HCT116 (cell line): ENCODE measurements around the gene TULP4.

Experiments
- ATF3 ChIP-seq: IDR thresholded peaks from 2 replicates; pipeline ENCODE4 v1.6.1; 2012
- CBX3 ChIP-seq: IDR thresholded peaks from 2 replicates; pipeline ENCODE4 v1.6.1; 2012; ENCODE audit warnings: low read depth
- CTCF ChIP-seq, 3 experiments: fragments of 200-600 bp in 1 of 3; sonication (generic) in 1 of 3; IDR thresholded peaks in 2 of 3; conservative IDR thresholded peaks in 1 of 3; 2 replicates each; pipeline ENCODE4 v1.5.1; 2012 to 2017; ENCODE audit warnings: low read depth in 2 of 3, low read length in 2 of 3, antibody characterized with exemption in 1 of 3, borderline replicate concordance in 1 of 3, control low read depth in 1 of 3, mild to moderate bottlenecking in 1 of 3, mixed read lengths in 1 of 3, mixed run types in 1 of 3, moderate library complexity in 1 of 3; ENCODE audit not compliant: insufficient read depth in 1 of 3
- EZH2phosphoT487 ChIP-seq: fragments of 200-600 bp; IDR thresholded peaks from 2 replicates; pipeline ENCODE4 v1.6.1; 2018; ENCODE audit warnings: antibody characterized with exemption, borderline replicate concordance
- YY1 ChIP-seq: IDR thresholded peaks from 2 replicates; pipeline ENCODE4 v1.6.1; 2011; ENCODE audit warnings: low read length, low read depth, moderate library complexity, mild to moderate bottlenecking; ENCODE audit not compliant: insufficient replicate concordance; ENCODE audit errors: extremely low read depth
- TF ChIP-seq, protein P1 (sequence below): IDR thresholded peaks from 2 replicates; pipeline ENCODE4 v1.6.1; 2011; ENCODE audit warnings: mild to moderate bottlenecking, low read length, moderate library complexity; ENCODE audit not compliant: insufficient replicate concordance; ENCODE audit errors: extremely low read depth

DNA sequence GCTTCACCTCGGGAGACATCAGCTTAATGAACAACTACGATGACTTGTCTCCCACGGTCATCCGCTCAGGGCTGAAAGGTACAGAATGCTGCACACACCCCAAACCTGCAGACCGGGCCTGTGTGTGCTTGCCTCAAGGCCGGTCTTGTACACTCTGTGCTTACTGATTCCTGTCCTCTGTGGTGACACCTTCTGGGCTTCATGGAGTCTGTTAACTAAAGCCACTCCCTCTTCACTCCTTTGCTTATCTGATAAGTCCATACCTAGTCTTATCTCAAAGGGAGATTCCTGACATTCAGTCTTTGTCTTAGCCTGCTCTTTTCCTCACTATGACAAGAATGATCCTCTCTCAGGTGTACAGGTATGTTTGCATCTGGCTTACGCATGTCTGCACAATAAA, 139.9 kb downstream of the TULP4 start:
- TF ChIP-seq CTCF (IDR thresholded peaks at IDR 0.05 in 2 of 3, conservative IDR thresholded peaks at IDR 0.05 in 1 of 3; ENCODE audit: borderline replicate concordance in 1 of 3, insufficient read depth in 1 of 3, low read depth in 2 of 3, low read length in 2 of 3) (no peak), ATF3 (no peak), YY1 (no peak), EZH2phosphoT487 (no peak), CBX3 (no peak)
- TF ChIP-seq, protein P1, sequence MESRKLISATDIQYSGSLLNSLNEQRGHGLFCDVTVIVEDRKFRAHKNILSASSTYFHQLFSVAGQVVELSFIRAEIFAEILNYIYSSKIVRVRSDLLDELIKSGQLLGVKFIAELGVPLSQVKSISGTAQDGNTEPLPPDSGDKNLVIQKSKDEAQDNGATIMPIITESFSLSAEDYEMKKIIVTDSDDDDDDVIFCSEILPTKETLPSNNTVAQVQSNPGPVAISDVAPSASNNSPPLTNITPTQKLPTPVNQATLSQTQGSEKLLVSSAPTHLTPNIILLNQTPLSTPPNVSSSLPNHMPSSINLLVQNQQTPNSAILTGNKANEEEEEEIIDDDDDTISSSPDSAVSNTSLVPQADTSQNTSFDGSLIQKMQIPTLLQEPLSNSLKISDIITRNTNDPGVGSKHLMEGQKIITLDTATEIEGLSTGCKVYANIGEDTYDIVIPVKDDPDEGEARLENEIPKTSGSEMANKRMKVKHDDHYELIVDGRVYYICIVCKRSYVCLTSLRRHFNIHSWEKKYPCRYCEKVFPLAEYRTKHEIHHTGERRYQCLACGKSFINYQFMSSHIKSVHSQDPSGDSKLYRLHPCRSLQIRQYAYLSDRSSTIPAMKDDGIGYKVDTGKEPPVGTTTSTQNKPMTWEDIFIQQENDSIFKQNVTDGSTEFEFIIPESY = no peak
